ENCODE measurements around the gene DLG4.

The DLG4 gene

DNA sequence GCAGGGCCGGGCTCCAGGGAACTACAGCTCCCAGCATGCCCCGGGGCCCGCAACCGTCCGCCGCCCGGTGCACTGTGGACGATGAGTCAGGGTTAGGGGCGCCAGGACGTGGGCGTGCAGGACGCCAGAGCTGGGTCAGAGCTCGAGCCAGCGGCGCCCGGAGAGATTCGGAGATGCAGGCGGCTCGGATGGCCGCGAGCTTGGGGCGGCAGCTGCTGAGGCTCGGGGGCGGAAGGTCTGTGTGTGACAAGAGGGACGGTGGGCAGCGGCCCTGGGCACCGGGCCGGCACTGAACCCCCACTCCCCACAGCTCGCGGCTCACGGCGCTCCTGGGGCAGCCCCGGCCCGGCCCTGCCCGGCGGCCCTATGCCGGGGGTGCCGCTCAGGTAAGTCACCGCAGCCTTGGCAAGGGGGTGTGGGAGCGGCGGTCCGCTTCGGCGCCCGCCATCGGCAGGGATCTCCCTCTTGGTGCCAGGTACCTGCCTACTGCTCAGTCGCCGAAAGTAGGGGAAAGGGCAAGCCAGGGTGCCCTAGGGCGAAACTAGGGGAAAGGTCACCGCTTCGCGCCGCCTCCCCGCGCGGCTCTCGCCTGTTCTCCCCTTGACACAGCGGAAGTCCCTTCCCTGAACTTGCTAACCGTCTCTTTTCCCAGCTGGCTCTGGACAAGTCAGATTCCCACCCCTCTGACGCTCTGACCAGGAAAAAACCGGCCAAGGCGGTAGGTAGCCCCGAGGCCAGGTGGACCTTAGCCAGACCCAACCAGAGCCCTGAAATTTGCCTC is at the start of gene DLG4, which contains the start of gene ACADVL:
Gene DLG4, minus strand, starts transcription at position 25 of the 781 bp plus-strand sequence.
Gene ACADVL, plus strand, starts transcription at position 127 of the 781 bp plus-strand sequence. Its CDS starts 47 bp downstream, at position 174.
- DNase-seq (ENCODE audit: low spot score) = peak; percentile 95

- DNase-seq (ENCODE audit: low spot score) = no peak
Measured at GRCh38 chr17:7266784-7267183, 47.1 kb upstream of the DLG4 start.

- no peak for DNase-seq (ENCODE audit: low spot score)
Measured at GRCh38 chr17:7263801-7264078, 44.1 kb upstream of the DLG4 start.

- DNase-seq (ENCODE audit: low spot score) = no peak
Measured at GRCh38 chr17:7262935-7263800, 43.5 kb upstream of the DLG4 start.

DNA sequence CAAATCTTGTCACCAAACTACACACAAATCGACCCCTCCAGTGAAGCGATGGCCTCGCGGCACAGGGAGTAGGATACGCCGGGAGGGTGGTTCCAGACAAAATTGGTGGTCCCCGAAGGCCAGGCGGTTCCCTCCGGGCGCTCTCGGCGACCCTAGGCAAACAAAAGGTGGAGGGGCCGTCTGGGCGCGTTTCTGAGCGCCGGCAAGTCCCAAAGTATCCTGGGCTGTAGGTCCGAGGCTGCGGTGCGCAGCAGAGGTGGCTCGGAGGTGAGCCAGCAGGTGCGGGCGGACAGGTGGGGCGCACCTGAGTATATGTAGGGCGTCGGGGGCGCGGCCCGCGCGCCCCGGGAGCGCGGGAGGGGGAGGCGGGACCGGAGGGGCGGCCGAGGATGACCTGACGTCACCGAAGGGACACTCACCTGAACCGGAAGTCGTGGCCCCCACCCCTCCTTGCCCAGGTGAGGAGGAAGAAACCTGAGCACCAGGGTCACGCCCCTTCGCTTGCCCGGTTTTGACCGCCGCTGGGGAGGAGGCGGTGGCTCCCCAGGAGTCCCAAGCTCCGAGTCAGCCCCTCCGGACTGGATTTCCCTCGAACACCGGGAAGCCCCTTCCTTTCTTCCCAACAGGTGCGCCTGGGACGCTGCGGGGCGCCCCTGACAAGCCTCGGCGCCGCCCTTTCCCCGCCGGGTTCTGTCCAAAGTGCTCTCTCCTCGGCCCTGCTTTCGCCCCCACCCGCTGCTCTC is 42.7 kb upstream of the DLG4 start, which contains the start of gene CLDN7:
Gene CLDN7, minus strand, starts transcription at position 287 of the 743 bp plus-strand sequence. CDS start 435 bp downstream, outside the sequence.
- no peak for DNase-seq (ENCODE audit: low spot score)

GRCh38 chr17:7261379-7262191 is 41.9 kb upstream of the DLG4 start:
- DNase-seq (ENCODE audit: low spot score) = peak; percentile 40

DNA sequence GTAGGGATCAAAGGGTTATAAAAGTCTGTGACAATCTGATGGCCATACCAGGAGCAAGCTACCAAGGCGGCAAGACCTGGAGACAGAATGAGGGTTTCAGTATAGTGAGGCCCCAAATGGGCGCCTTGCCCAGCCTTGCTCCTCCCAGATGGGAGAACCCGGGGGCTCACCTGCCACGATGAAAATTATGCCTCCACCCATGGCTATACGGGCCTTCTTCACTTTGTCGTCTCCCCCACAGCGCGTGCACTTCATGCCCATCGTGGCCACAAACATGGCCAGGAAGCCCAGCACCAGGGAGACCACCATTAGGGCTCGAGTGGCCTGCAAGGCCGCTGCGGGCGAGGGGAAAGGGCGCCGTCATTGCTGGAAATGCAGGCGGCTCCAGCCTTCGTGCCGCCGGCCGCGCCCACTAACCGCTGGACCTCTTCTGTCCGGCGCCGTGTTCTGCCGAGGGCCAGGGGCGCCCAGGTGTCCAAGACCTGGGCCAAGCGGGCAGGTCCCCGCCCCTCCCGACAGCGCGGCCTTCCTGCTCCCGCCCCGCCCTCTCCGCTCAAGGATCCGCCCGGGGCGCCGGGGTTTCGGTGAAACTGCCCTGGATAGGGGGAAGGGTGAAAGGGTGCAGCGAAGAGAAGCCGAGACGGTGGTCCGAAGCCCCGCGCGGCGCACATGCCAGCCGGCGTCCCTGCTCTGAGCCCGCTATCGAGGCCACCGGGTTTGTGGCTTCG is 41.2 kb upstream of the DLG4 start:
- peak; percentile 51 for DNase-seq (ENCODE audit: low spot score)

GRCh38 chr17:7260151-7260550 is 40.5 kb upstream of the DLG4 start:
- no peak for DNase-seq (ENCODE audit: low spot score)

GRCh38 chr17:7259555-7259889 is 39.9 kb upstream of the DLG4 start:
- DNase-seq (ENCODE audit: low spot score) = no peak

DNA sequence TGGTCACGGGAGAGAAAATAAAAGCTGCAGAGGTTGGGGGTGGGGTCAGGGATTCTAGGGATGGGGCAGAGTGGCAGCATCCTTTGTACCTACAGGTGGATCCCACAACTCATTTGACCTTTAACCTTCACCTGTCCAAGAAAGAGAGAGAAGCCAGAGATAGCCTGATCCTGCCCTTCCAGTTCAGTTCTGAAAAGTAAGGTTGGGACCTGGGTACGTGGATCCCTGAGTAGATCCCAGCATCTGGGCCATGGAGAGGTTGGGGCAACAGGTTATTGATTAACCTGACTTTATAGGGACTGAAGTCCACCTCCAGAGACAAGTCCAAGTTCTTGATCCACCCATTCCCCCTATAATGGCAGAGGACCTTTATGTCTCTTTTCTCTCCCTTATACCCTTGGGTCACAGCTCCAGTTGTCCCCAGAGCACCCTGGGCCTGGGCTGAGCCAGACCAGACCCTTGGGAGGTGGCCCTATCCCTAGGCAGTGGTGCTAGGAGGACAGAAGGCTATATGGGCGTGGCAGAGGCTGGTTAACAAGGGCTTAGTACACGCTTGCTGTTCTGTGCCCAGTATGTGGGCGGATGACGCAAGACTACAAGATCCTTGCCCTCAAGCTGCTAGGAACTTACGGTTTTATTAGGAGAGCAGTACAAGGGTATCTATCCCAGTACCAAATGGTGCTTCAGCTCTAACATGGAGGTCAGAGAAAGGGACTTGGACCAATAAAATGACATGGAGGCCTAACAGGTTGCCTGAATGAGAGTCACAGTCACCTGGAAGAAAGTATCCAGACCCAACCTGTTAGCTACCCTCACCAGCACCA is 39.3 kb upstream of the DLG4 start:
- no peak for DNase-seq (ENCODE audit: low spot score)

DNA sequence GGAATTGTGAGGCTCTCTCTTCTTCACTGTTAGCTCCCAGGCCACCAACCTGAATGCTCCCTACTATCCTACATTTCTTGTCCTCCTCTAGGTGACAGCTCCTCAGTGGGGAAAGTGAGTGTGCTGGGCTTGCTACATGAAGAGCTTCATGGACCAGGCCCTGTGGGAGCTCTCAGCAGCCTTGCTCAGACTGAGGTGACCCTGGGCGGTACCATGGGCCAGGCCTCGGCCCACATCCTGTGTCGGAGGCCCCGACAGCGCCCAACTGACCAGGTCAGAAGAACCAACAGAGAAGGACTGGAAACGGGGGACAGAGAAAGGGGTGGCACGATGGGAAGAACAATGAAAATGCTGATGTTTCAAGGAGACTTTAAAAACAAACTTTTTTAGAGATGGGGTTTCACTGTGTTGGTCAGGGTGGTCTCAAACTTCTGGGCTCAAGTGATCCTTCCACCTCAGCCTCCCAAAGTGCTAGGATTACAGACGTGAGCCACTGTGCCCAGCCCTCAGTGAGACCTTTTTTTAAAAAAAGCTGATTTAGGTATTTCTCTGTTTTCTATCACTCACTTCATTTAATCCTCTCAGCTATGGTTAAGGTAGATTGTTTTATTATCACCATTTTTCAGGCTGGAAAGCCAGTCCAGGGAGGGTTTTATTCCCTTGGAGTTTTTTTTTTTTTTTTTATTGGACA is 37.3 kb upstream of the DLG4 start:
- DNase-seq (ENCODE audit: low spot score) = no peak

DNA sequence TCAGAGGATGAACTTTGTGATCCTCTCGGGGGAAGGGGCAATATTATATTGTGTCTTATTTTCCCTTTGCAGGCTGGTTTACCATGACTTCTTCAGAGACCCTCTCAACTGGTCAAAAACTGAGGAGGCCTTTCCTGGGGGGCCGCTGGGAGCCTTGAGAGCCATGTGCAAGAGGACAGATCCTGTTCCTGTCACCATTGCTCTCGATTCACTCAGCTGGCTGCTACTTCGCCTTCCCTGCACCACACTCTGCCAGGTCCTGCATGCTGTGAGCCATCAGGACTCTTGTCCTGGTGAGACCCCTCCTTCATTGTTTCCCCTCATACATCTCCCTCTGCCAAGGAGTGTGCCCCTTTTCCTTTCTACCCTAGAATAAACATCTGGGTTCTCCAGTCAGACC is 34.9 kb upstream of the DLG4 start:
- DNase-seq (ENCODE audit: low spot score) = no peak

GRCh38 chr17:7253082-7253481 is 33.4 kb upstream of the DLG4 start:
- no peak for DNase-seq (ENCODE audit: low spot score)

- peak; percentile 93 for DNase-seq (ENCODE audit: low spot score)
Measured at GRCh38 chr17:7252176-7253043, 32.8 kb upstream of the DLG4 start, which contains the start of gene ELP5. ELP5 (plus strand) TSS chr17:7252215; CDS start chr17:7252551, 336 bp downstream.

GRCh38 chr17:7251661-7252175 is 32.1 kb upstream of the DLG4 start, which contains the start of gene CTDNEP1:
CTDNEP1 (minus strand) TSS chr17:7251734; CDS start chr17:7251296, 438 bp downstream.
- peak; percentile 97 for DNase-seq (ENCODE audit: low spot score)

DNA sequence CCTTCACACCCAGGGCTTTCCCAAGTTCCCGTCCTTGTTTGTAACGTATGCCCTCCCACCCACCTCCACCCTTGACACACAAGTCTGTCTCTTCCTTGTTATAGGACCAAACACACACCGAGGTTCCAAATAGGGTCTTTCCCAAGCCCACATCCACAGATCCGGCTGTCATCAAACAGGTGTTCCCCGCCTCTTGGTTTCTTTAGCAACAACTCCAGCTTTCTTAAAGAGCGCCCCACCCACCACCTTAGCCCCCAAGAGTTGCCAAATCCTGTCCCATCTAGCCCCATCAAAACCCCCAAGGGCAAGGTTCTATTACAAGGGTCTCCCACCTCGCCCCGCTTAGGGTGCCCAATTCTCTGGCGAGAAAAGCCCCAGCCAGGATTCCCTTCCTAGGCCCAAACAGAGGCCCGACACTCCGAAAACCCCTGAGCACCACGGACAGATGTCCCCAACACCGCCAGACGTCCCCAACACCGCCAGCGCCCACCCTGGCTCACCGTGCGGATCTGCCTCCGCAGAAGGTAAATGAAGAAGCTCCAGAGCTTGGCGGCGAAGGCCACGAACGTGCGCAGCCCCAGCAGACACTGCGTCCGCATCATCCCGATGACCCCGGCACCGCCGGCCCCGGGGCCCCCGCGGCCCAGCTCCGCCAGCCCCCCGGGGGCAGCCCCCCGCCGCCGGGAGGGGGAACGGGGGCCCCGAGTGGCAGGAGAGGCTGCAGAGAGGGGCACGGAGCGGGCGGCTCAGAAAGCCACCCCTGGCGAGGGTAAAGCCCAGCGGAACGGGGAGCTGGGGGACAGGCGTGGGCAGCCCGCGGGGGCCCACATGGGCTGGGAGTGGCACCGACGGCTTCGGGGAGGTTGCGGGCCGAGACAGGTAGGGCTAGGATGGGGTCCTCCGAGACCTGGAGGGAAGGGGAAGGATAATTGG is 31.3 kb upstream of the DLG4 start:
- DNase-seq (ENCODE audit: low spot score) = no peak

DNA sequence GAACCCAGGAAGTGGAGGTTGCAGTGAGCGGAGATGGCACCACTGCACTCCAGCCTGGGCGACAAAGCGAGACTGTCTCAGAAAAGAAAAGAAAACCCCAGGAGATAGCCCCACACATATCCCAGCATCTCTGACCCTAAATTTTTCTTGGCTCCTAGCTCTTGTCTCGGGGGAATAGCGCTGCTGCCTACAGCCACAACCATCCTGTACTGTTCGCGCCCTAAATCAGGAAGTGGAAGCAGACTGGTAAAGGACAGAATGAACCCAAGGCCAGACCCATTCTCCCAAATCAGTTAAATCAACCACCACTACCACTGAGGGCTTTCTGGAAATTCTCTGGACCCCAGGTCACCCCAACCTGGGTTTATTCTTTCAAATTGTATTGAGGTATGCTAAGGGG is 30.2 kb upstream of the DLG4 start:
- DNase-seq (ENCODE audit: low spot score) = no peak
